GM21367 (cell line): ENCODE results near the gene TFDP1.

ENCODE experiments used
- ATAC-seq: cut with Tn5 transposase; IDR thresholded peaks from one replicate; pipeline ENCODE4 v1.9.1; 2021; ENCODE audit not compliant: unreplicated experiment

The TFDP1 gene

DNA sequence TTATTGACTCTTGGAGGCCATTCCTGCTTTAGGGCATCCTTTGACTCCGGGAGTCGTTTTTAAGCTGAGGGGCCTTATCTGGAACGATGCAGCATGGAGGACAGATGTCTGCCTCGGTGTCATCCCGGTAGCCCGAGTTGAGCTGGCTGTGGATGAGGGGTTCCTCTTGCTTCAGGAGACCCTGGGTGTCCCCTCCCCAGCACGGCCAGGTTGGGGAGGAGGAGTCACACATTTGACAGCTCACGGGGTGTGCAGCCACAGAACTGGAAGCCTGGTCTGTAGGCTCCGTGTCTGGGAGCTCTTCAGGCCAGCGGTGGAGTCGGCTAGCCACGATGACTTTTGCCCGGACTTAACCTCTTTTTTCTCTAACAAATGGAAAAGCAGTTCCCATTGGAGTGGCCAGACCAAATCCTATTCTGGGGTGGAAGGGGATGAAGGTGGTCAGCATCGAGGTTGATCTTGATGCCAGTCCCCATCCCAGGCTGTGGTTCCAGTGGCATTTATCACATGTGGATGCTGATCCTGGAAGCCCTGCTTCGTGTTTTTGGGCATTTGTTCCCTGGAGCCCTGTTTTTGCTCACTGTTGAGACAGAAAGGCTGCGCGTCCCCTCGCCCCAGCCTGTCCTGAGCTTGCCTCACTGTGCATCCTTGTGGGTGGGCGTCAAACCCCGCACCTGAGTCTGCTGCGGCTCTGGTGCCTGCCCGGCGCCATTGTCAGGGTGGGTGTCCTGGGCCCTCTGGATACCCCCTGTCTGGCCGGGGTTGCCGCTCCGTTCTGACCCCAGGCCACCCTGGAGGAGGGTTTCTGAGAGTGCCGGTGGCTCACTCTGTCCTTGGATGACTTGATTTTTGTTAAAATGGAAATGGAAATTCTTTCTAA lies 12.0 kb downstream of the TFDP1 start:
- no peak for ATAC-seq

DNA sequence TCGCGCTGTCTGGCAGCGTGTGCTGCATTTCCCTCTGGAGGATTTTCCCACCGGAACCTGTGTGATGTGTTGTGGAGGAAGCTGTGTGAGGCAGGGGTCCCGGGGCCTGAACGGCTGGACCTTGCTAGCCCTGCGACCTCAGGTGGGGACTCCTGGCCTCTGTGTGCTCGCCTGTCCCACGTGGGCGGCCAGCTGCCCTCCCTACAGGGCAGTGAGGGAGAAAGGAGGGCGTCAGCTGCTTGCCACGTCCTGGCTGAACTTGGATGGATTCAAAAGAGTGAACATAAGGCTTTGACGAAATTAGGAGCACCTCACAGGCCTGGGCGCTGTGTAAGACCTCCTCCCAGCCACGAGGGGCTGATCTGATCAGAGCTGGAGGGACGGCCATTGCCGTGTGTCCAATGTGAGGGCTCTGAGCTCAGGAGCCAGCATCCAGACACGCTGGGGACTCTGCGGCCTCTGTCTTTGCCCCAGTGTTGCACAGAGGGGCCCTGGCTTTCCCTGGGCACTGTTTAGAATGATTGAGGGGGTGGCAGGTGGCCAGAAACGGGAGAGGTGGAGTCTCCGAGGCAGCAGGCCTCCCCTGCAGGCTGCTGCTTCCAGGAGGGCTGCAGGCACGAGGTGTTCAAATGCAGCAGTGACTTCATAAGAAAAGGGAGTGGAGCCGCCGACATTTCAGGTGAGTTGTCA lies 13.0 kb downstream of the TFDP1 start:
- no peak for ATAC-seq

DNA sequence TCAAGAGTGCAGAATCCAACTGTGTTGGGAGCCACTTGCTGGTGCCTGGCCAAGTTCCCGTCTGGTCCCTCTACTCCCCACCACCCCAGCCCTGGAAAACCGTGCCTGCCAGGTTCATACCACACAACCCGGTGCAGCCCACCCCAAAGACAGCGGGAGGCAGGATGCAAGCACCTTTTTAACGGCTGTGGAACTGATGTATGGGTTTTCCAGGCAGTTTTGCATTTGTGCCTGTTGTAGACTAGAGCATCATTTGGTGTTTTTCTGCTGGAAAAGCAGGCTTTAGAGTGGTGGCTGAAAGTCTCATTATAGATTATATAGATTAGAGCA lies 13.5 kb downstream of the TFDP1 start:
- no peak for ATAC-seq

DNA sequence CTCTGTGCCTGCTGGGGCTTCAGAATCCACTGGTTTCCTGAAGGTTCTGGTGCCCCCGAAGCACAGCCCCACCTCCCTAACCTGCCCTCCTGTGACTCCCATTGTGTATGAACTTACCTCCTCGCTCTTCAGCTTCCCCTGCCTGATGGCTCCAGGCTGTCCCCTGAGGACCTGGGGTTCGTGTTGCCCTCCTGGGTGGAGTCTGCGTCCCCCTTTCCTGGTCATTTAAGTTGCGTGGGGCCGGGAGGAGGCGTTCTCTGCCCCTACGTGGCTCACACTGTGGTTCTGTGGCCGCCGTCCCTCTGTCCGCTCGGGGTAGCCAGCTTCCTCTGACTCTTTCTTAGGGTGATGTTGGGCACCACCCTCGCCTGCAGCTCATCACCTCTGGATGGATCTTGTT lies 13.9 kb downstream of the TFDP1 start:
- no peak for ATAC-seq

DNA sequence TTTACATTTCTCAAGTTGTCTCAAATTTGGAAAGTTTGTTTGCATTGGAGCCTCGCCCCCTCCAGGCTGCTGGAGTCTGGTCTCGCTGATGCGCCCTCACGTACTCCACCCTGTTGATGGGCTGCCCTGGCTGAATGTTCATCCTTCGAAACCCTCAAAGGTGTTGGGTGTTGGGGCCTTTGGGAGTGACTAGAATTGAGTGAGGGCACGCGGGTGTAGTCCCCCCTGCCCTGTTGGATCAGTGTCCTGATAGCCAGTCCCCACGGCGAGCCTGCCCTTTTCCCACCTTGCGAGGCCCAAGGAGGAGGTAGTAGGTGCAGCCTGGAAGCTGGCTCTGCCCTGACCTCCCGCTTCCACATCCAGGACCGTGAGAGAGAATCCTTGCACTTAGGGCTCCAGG lies 14.8 kb downstream of the TFDP1 start:
- ATAC-seq, result no peak

DNA sequence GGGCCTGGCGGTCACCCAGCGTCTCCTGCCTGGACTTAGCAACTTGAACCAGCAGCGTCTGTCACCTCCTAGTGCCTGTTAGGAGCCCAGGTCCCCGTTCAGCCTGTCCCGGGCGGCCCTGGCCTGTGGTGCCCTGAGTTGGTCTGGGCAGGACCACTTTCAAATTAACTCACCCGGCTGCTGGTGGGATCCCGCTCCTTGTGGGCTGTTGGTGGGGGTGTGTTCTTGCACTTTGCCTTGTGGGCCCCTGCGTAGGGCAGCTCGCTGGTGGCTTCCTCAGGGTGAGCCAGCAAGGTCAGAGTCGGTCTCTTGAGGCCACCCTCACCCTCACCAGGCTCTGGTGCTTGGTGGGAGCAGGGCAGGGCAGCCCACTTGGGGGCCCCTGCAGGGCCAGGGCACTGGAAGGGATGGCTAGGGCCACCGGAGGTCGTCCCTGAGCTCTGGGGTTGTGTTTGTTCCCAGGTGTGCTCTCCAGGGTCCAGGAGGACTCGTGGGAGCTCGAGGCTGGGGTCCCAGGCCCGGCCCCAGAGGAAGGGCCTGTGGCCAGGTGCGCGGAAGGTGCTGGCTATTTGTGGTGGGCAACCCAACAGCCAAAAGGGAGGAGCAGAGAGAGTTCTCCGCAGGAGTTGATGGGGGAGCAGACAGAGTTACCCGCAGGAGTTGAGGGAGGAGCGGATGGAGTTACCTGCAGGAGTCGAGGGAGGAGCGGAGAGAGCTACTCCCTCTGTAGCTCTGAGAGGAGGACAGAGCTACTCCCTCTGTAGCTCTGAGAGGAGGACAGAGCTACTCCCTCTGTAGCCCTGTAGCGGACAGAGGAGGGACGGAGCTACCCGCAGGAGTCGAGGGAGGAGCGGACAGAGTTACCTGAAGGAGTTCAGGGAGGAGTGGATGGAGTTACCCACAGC lies 16.9 kb downstream of the TFDP1 start:
- ATAC-seq, result no peak

DNA sequence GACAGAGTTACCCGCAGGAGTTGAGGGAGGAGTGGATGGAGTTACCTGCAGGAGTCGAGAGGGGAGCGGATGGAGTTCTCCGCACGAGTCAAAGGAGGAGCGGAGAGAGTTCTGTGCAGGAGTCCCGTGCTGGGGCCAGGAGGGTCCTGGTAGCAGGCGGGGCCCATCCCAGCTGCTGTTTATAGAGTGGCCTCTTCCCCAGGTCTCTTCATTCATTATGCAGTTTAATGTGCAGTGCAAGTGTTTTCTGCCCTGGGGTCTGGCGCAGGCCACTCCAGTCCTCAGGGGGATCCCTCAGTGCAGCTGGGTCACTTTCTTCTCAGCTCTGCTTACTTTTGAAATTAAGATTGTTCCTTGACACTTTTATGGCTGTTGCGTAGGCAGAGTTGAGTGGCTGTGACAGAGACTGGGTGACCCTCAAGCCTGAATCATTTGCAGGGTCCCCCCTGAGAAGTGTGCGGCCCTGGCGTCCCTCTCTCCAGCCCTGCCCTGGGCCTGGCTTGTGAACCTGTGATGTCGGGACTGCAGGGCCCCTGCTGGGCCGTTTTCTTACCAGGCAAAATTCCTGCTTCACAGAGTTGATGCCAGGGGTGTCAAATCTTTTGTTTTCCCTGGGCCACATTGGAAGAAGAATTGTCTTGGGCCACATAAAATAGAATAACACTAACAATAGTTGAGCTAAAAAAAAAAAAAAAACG lies 17.9 kb downstream of the TFDP1 start:
- ATAC-seq, result no peak

DNA sequence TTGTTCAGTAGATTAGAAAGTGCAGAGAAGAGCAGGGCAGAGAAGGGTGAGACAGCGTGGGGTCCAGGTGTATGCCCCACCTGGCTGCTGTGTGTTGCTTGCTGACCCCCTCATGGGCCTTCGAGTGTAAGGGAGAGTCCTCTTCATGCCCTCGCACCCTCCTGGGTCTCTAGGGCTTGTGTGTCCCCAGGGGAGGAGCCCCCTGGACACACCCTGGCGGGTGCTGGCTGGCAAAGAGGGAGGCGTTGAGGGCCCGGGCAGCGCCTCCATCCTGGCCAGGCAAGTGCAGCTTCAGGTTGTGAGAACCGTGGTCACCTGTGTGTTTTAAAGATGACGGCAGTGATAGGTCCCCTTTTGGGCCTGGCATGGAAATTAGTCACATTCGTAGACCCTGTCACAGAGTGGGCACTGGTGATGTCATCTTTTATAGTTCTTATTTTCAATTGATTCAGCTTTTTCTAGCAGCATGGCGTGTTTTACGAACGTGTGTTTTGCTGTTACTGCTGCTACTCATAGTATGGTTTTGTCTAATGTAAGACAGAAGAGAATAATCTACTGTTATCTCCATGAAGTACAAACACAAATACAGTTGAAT lies 18.7 kb downstream of the TFDP1 start:
- no peak for ATAC-seq

DNA sequence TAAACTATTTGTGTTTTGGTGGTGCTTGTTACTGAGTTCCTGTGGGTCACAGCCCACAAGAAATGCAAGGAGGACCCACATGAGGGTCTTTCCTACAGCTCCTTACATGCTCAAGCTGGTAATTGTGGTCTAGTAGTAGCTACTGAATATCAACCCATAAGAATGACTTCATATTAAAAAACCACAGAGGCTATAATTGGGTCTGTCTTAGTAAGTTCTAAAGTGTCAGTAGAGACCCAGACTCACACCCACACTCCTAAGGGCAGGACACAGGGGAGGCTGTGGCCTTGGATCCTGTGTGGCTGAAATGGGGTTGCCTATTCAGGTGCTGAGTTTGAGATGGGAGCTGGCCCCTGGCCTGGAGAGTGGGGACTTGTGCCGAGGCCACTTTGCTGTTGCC lies 19.6 kb downstream of the TFDP1 start:
- ATAC-seq, result no peak

DNA sequence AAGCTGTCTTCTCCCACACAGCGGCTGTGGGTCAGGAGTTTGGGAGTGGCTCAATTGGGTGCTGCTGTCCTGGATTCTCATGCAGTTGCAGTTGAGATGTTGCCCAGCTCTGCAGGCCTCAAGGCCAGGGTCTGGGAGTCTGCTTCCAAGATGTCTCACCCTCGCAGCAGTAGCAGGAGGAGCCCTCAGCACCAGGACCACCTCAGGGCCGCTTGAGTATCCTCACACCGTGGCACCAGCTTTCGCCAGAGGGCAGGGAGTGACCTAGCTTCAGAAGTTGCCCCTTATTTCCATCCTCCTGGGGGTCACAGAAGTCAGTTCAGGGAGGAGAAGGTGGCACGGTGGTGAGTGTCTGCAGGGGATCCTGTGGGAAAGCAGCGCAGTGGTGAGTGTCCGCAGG lies 20.9 kb downstream of the TFDP1 start:
- no peak for ATAC-seq

DNA sequence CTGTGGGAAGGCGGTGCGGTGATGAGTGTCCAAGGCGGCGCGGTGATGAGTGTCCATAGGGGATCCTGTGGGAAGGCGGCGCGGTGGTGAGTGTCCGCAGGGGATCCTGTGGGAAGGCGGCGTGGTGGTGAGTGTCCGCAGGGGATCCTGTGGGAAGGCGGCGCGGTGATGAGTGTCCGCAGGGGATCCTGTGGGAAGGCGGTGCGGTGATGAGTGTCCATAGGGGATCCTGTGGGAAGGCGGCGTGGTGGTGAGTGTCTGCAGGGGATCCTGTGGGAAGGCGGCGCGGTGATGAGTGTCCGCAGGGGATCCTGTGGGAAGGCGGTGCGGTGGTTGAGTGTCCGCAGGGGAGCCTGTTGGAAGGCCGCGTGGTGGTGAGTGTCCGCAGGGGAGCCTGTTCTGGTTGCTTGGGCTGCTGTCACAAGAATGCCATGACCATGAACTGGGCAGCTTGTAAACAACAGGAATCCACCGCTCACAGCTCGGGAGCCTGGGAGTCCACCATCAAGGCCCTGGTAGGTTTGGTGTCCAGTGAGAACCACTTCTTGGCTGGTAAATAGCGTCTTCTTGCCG lies 21.4 kb downstream of the TFDP1 start:
- no peak for ATAC-seq

DNA sequence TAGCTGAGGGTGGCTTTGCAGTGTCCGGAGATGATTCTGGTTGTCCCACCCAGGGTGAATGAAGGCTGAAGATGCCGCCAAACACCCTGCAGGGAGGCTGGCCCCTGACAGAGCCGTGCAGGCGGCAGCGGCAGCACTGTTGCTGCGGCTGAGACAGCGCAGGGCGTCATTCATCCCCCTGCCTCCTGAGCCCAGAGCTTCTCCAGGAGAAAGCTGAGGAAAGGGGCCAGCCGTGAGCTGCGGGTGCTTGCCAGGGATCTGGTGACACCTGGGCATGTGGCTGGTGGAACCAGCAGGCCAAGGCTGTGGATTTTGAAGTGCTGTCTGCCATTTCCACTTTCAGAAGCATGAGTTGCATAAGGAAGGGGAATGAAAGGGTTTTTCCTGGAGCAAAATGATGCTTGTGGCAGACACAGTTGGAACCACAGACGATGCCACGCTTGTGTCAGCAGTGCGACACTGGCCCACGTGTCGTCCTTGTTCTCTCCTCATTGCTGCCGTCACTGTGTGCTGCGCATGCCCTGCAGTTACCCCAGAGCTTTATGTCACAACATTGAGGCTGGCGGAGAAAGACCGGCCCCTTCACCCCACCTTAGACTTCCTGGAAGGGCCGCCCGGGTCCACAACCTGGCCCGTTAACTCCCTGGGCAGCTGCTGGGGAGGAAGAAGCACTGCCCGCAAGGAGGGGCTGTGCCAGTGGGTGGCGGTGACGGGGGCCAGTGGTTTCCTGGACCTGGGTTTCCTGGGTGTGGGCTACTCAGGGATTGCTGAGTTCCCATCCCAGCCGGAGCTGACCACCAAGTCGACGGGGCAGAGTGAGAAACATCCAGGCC lies 22.7 kb downstream of the TFDP1 start:
- no peak for ATAC-seq

DNA sequence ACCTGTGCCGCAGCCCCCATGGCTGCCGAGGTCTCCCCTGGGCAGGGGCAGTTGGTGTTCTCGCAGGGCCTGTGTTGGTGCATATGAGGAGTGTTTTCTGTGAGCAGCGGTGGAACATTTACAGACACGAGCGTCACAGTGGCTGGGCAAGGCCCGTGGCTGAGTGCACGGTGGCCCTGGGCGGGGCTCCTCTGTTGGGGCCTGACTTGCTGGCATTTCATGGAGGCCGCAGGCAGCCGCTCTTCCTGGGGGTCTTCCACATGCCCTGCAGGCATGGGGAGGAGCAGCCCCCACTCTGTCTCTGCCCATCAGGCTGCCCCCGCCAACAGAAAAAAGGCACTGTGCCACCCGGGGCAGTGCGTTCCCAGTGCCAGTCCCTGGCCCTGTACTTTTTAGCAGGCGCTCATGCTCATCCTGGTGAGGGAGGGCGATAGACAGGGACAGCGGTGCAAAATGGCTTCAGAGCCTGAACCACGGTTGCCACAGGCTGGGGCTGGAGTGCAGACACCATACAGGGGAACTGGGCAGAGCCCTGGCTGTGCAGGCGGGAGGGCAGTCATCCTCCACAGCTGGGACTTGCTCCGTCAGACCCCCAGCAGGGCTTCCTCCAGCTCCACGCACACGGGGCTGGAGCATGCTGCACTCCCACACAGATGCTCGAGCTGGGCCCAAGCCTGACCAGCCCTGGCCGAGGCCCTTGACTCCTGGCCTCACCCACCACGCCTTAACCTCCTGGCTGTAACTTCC lies 23.5 kb downstream of the TFDP1 start:
- ATAC-seq, result no peak

DNA sequence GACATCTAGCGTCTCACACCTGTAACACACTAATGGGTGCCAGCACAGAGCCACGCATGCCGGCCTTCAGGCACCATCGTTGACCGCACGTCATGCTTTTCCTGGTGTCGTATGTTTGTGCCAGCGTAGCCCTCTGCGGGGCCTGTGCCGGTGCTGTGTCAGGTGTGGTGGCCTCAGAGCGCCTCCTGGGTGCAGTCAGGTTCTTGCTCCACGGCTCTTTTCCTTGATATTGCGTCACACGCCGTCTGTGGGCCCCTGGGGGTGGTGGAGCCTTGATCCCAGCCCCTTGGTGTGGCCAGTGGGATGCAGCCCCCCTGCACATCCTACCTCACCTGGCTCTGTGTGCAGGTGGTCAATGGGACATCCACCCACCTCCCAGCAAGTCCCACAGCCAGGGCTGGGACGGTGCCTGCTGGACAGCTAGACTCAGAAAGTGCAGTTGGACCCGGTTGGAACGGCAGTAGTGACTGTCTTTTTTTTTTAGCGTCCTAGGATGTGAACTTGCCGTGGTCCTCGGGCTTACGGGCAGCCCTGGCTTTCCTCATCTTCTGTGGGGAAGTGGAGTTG lies 24.5 kb downstream of the TFDP1 start:
- ATAC-seq, result no peak

DNA sequence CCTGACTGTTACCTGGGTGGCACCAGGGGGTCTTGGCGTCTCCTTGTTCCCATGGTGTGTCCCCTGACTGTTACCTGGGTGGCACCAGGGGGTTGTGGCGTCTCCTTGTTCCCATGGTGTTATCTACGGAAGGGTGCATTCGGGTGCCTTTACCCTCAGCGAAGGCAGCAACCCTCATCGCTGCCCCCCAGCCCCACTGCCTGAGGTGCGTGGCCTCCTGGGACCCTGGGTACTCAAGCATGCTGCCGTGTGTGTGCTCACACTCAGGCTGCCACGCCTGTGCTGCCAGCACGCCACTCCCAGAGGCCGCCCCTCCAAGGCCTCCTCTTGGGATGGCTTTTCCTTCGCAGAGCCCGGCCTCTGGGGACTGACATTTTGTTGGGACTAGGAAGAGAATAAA lies 25.1 kb downstream of the TFDP1 start:
- ATAC-seq, result no peak

DNA sequence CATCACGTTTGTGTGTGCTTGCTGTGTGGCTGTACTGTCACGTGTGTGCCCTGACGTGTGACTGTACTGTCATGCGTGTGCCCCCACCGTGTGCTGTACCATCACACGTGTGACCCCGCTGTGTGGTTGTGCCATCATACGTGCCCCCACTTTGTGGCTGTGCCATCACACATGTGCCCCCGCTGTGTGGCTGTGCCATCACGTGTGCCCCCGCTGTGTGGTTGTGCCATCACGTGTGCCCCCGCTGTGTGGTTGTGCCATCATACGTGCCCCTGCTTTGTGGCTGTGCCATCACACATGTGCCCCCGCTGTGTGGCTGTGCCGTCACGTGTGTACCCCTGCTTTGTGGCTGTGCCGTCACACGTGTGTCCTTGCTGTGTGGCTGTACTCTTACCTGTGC lies 25.7 kb downstream of the TFDP1 start:
- ATAC-seq, result no peak

DNA sequence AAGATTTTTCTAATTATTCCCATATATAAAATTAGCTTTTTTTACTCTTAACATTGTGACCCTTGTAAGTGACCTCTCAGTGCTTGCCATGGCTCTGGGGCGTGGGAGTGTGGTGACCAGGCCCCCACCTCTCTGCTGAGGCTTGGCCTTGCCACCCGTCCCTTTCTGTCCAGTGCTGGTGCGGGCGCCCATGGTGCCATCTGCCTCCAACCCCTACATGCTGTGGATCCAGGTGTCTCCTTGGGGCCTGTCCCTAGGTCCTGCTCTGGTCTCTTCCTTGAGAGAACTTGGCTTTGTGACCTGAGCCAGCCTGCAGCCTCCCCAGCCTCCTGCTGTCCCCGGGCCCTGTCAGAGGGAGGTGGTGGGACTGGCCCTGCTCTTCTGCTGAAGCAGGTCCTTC lies 27.4 kb downstream of the TFDP1 start:
- no peak for ATAC-seq

DNA sequence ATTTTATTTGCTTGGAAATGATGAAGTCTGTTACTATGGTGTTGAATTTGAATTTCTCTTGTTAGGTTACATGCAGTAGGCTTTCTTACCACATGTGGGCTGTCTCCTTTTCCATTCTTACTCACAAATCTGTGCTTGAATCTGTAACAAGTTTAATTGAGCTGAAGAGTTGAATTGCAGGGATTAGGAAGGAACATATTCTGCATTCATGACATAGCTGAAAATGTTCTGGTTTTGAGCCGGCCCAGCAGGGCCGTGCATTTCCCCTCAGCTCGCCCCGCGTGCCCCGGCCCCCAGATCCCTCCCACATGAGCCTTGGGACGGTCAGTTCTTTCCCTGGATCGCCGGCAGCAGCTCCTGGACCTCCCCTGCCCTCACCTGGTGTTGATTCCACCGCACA lies 28.1 kb downstream of the TFDP1 start:
- no peak for ATAC-seq
